Kidney epithelial cell (primary cell): ENCODE data around the gene MORN5. TPM values are rescaled to one million over a fixed set of nuclear protein-coding genes. Genes with fewer than 3 reads are reported as not detected.
A peak's percentile ranks its signal among the peaks of the same experiment; 100 is the strongest.

ENCODE experiments used
- DNase-seq: peaks from one replicate; pipeline ENCODE4 v3.0.0-alpha.2; 2010; ENCODE audit warnings: low read depth
- H3K27me3 ChIP-seq: 2 replicates; pipeline ENCODE4 v1.6.0; 2011; ENCODE audit warnings: low read length; ENCODE audit not compliant: control insufficient read depth, insufficient read depth
- H3K36me3 ChIP-seq: 2 replicates; pipeline ENCODE4 v1.5.1; 2011; ENCODE audit warnings: low read length; ENCODE audit not compliant: control insufficient read depth, insufficient read depth
- H3K4me3 ChIP-seq: 2 replicates; pipeline ENCODE4 v1.5.1; 2011; ENCODE audit warnings: low read depth, mild to moderate bottlenecking, control low read depth, low read length
- total RNA-seq: library from RNA; depleted of rRNA; stranded (reverse); fragments of >200 nt; gene quantifications from 2 replicates; pipeline ENCODE4 v1.2.3, GENCODE V29; 2015
- TF ChIP-seq, protein P1 (sequence below): IDR thresholded peaks from 2 replicates; pipeline ENCODE4 v1.5.1; 2011; ENCODE audit warnings: mild to moderate bottlenecking, moderate library complexity, low read length, control low read depth, inconsistent platforms; ENCODE audit not compliant: insufficient read depth, poor library complexity, severe bottlenecking

The MORN5 gene
- total RNA-seq, 1 donor from 2014 or later: not detected

- no peaks in the 10 kb centered on the region for H3K36me3 ChIP-seq
- DNase-seq: no peak
- peaks cover 2% of the 10 kb centered on the region for H3K27me3 ChIP-seq
- TF ChIP-seq, protein P1, sequence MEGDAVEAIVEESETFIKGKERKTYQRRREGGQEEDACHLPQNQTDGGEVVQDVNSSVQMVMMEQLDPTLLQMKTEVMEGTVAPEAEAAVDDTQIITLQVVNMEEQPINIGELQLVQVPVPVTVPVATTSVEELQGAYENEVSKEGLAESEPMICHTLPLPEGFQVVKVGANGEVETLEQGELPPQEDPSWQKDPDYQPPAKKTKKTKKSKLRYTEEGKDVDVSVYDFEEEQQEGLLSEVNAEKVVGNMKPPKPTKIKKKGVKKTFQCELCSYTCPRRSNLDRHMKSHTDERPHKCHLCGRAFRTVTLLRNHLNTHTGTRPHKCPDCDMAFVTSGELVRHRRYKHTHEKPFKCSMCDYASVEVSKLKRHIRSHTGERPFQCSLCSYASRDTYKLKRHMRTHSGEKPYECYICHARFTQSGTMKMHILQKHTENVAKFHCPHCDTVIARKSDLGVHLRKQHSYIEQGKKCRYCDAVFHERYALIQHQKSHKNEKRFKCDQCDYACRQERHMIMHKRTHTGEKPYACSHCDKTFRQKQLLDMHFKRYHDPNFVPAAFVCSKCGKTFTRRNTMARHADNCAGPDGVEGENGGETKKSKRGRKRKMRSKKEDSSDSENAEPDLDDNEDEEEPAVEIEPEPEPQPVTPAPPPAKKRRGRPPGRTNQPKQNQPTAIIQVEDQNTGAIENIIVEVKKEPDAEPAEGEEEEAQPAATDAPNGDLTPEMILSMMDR: peak; percentile 57
- no peak overlapping the region for H3K4me3 ChIP-seq
Measured at GRCh38 chr9:122158202-122158601, 1.5 kb upstream of the MORN5 start.

DNA sequence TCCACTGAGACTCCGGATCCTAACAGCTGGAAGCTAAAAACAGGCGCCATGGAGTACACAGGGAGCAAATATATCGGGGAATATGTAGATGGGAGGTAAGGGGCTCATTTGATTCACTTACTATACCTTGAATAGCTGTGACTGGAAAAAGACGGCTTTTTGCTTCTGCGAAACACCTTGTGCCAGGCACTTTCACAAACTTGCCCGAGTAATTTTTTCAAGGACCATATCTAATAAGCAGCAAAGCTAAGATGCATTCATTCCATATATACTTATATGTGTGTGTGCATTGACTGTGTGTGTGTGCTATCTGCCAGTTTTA, 178 bp downstream of the MORN5 start:
- no peak for DNase-seq
- Histone ChIP-seq H3K4me3 (peak overlapping the region; percentile 91), H3K36me3 (no peaks in the 10 kb centered on the region), H3K27me3 (peaks cover 6% of the 10 kb centered on the region)
- TF ChIP-seq, protein P1: no peak

- H3K36me3 ChIP-seq: no peaks in the 10 kb centered on the region
- DNase-seq: no peak
- peaks cover 14% of the 10 kb centered on the region for H3K27me3 ChIP-seq
- no peak overlapping the region for H3K4me3 ChIP-seq
- TF ChIP-seq, protein P1: no peak
Measured at GRCh38 chr9:122162415-122162814, 2.7 kb downstream of the MORN5 start.

DNA sequence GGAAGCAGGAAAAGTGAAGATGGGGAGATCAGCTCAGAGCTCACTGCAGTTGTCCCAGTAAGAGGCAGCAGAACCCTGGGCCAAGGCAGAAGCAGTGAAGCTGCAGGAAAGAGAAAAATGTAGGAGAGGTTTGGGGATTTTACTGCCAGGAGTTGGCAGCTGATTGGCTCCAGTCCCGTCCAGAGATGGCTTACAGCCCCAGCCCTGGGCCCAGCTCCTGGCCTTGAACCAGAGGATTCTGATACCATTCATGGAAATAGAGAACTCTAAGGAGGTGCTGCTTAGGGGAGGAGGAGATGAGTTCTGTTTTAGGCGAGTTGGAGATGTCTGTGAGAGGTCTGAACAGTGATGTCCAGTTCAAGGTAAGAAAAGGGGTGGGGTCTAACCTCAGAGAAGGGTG, 4.6 kb downstream of the MORN5 start:
- TF ChIP-seq, protein P1: no peak
- DNase-seq: no peak
- Histone ChIP-seq H3K36me3 (no peaks in the 10 kb centered on the region), H3K4me3 (no peak overlapping the region), H3K27me3 (peaks cover 14% of the 10 kb centered on the region)

DNA sequence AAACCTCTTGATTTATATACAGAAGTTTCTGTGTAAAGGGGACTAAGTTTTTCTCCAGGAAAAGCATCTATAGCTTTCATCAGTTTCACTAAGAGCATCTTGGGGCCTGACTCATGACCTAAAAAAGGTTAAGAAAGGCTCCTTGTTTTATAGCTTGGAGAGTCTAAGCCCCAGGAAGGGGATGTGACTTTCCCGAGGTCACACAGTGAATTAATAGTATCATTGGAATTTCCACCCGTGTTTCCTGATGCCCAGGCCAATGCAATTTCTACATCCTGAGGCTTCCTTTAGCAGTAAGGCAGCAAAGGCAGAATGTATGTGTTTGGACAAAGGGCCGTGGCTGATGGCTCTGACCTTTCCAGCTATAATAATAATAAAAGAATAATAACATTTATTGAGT, 8.6 kb downstream of the MORN5 start:
- no peaks in the 10 kb centered on the region for H3K36me3 ChIP-seq
- no peak for DNase-seq

GRCh38 chr9:122172131-122172530, 12.4 kb downstream of the MORN5 start:
- no peaks in the 10 kb centered on the region for H3K36me3 ChIP-seq
- H3K4me3 ChIP-seq: no peak overlapping the region
- DNase-seq: no peak
- H3K27me3 ChIP-seq: peaks cover 9% of the 10 kb centered on the region
- TF ChIP-seq, protein P1: no peak

More for the DNA sequence above, 8.6 kb downstream of the MORN5 start:
- TF ChIP-seq, protein P1: no peak
- H3K27me3 ChIP-seq: peaks cover 17% of the 10 kb centered on the region
- no peak overlapping the region for H3K4me3 ChIP-seq
